Measurements from ENCODE around the gene NACAD. TPM values are rescaled to one million over a fixed set of nuclear protein-coding genes. Genes with fewer than 3 reads are reported as not detected.

NACAD gene
- polyA plus RNA-seq, 2 of the 4 experiments (the other 2 are of a cell fraction) = 0.03 to 0.43 TPM

GRCh38 chr7:45111298-45112223, 22.8 kb upstream of the NACAD start, which contains the start of gene TBRG4 (continued):
- TF ChIP-seq CTCF (IDR thresholded peaks at IDR 0.05) (peak; percentile 61), KDM5A (IDR thresholded peaks at IDR 0.05) (peak; percentile 85), BCL3 (IDR thresholded peaks at IDR 0.05) (peak; percentile 96), ZNF302 (CRISPR knock-in tag; IDR thresholded peaks at IDR 0.05) (no peak), RNF2 (IDR thresholded peaks at IDR 0.05; ENCODE audit: borderline replicate concordance, low read depth) (no peak), RFX5 (IDR thresholded peaks at IDR 0.05) (peak; percentile 29; the same call in 1 of the 2 replicates), MYC (IDR thresholded peaks at IDR 0.05; ENCODE audit: borderline replicate concordance, low read length) (peak; percentile 100), SMC3 (IDR thresholded peaks at IDR 0.05) (0 out of 3 replicates have a peak, but pooled peaks have one; percentile 31), TFCP2L1 (CRISPR knock-in tag; IDR thresholded peaks at IDR 0.05) (peak; percentile 94), E2F6 (IDR thresholded peaks at IDR 0.05; ENCODE audit: borderline replicate concordance, low read depth) (no peak; the same call in 1 of the 2 replicates), HES2 (IDR thresholded peaks at IDR 0.05) (no peak), HOXB13 (CRISPR knock-in tag; IDR thresholded peaks at IDR 0.05; ENCODE audit: low read depth) (no peak), ZC3H11A (IDR thresholded peaks at IDR 0.05) (peak; percentile 8; the same call in 1 of the 2 replicates), NR3C1 (IDR thresholded peaks at IDR 0.05) (no peak), ESRRA (IDR thresholded peaks at IDR 0.05; ENCODE audit: borderline replicate concordance, low read length) (no peak), FOSL2 (IDR thresholded peaks at IDR 0.05) (no peak), FOSL2 (CRISPR knock-in tag; IDR thresholded peaks at IDR 0.05) (no peak; the same call in 1 of the 2 replicates), GATA3 (IDR thresholded peaks at IDR 0.05; ENCODE audit: borderline replicate concordance) (no peak), JUNB (IDR thresholded peaks at IDR 0.05) (no peak), POLR2A (IDR thresholded peaks at IDR 0.05; ENCODE audit: low read length) (peak; percentile 94), JUN (IDR thresholded peaks at IDR 0.05) (peak; percentile 86 to 98; a peak in 4 of 5 replicates), RAD21 (conservative IDR thresholded peaks at IDR 0.05 in 1 of 2, IDR thresholded peaks at IDR 0.05 in 1 of 2) (peak in 1 of 2 experiments; percentile 23; a peak in 3 of 5 replicates), FOSB (CRISPR knock-in tag; IDR thresholded peaks at IDR 0.05) (peak; percentile 85), ELK1 (IDR thresholded peaks at IDR 0.05; ENCODE audit: low read depth, low read length) (peak; percentile 62; the same call in 1 of the 2 replicates), PHF8 (IDR thresholded peaks at IDR 0.05; ENCODE audit: borderline replicate concordance, low read depth) (peak; percentile 91), HDAC2 (IDR thresholded peaks at IDR 0.05) (no peak)
